GM12878 (cell line): Measurements from ENCODE around the gene MAP4. TPM values are rescaled to one million over a fixed set of nuclear protein-coding genes. Genes with fewer than 3 reads are reported as not detected.

ENCODE experiments used
- ATAC-seq: fragments of 200-7000 bp; cut with Tn5 transposase; 3 replicates; pipeline ENCODE4 v1.9.1; 2020; ENCODE audit warnings: mild to moderate bottlenecking, moderate library complexity
- BruUV-seq: library from RNA; stranded (reverse); fragments of 400-500 nt; replicated peaks from 2 replicates; lab custom pipeline; 2021; lab: Mats Ljungman, UMichigan
- CTCF ChIA-PET: fragments of 300-600 bp; sonication (Branson Sonifier 250); formaldehyde crosslinking; extraction: SDS; loops from one replicate; lab custom pipeline; 2021; ENCODE audit warnings: inconsistent platforms; lab: Yijun Ruan, JAX
- POLR2A ChIA-PET: fragments of 350-600 bp; formaldehyde crosslinking; extraction: SDS; loops from one replicate; lab custom pipeline; 2021; ENCODE audit warnings: inconsistent platforms; lab: Charles Lee
- RAD21 ChIA-PET: fragments of 300-600 bp; sonication (Branson Sonifier 250); formaldehyde crosslinking; loops from one replicate; lab custom pipeline; 2023; ENCODE audit warnings: antibody characterized with exemption; ENCODE audit not compliant: unreplicated experiment; lab: Charles Lee
- SMC1A ChIA-PET: fragments of 300-600 bp; sonication (Branson Sonifier 250); formaldehyde crosslinking; loops from one replicate; lab custom pipeline; 2023; ENCODE audit not compliant: unreplicated experiment, uncharacterized antibody; lab: Charles Lee
- DNase-seq: peaks from one replicate; pipeline ENCODE4 v3.0.0-alpha.2; 2011; ENCODE audit warnings: low read depth, low spot score
- FAIRE-seq: peaks from 3 replicates; lab custom pipeline; 2011; peaks lifted over from hg19 to GRCh38; lab: Jason Lieb, UNC
- H2AFZ ChIP-seq: 2 replicates; pipeline ENCODE4 v1.6.0; 2011; ENCODE audit warnings: low read depth, low read length, control low read depth; ENCODE audit not compliant: control insufficient read depth
- H3K27ac ChIP-seq: 2 replicates; pipeline ENCODE4 v1.5.1; 2011; ENCODE audit warnings: control low read depth; ENCODE audit not compliant: control insufficient read depth, insufficient read depth
- H3K27me3 ChIP-seq, 2 experiments: replicated peaks in 1 of 2; 2 replicates each; pipeline versions ENCODE4 v1.6.0 to v1.6.1; 2011; ENCODE audit warnings: low read length in 1 of 2; ENCODE audit not compliant: control insufficient read depth in 2 of 2, insufficient read depth in 2 of 2
- H3K36me3 ChIP-seq, 2 experiments: 2 replicates each; pipeline ENCODE4 v1.5.1; 2011; ENCODE audit warnings: low read length in 1 of 2; ENCODE audit not compliant: control insufficient read depth in 2 of 2, insufficient read depth in 2 of 2
- H3K4me1 ChIP-seq: 2 replicates; pipeline ENCODE4 v1.6.1; 2011; ENCODE audit warnings: mild to moderate bottlenecking, low read length, moderate library complexity, mixed read lengths; ENCODE audit not compliant: control insufficient read depth, insufficient read depth
- H3K4me2 ChIP-seq: 2 replicates; pipeline ENCODE4 v1.6.0; 2011; ENCODE audit warnings: control low read depth; ENCODE audit not compliant: control insufficient read depth, insufficient read depth
- H3K4me3 ChIP-seq: fragments of 200-600 bp; sonication (generic); 2 replicates; pipeline ENCODE4 v1.5.1; 2016
- H3K79me2 ChIP-seq: 2 replicates; pipeline ENCODE4 v1.6.0; 2011; ENCODE audit warnings: low read length; ENCODE audit not compliant: control insufficient read depth, insufficient read depth
- H3K9ac ChIP-seq: 2 replicates; pipeline ENCODE4 v1.8.0; 2011; ENCODE audit warnings: low read length, control low read depth, mixed read lengths; ENCODE audit not compliant: control insufficient read depth, insufficient read depth
- H3K9me3 ChIP-seq: replicated peaks from 3 replicates; pipeline ENCODE4 v1.5.1; 2011; ENCODE audit warnings: mild to moderate bottlenecking, low read length; ENCODE audit not compliant: control insufficient read depth, insufficient read depth
- H4K20me1 ChIP-seq: 2 replicates; pipeline ENCODE4 v1.6.0; 2011; ENCODE audit not compliant: control insufficient read depth, insufficient read depth
- GATAD2B ChIP-seq: fragments of 450-650 bp; conservative IDR thresholded peaks from 2 replicates; pipeline ENCODE4 v1.6.1; 2017; ENCODE audit warnings: low read depth, mild to moderate bottlenecking, moderate library complexity
- TARDBP ChIP-seq: IDR thresholded peaks from 2 replicates; pipeline ENCODE4 v1.6.1; 2016; ENCODE audit warnings: borderline replicate concordance
- ZNF207 ChIP-seq: fragments of 450-650 bp; IDR thresholded peaks from 2 replicates; pipeline ENCODE4 v1.6.1; 2014; ENCODE audit warnings: antibody characterized with exemption, mild to moderate bottlenecking, borderline replicate concordance
- WGBS: methylation state at CpG from one replicate; pipeline ENCODE4 v1.1.6; 2016; ENCODE audit warnings: low lambda C conversion rate; ENCODE audit not compliant: insufficient replicate concordance, insufficient coverage; ENCODE audit errors: missing lambda C conversion rate; 5-methylcytosine and 5-hydroxymethylcytosine counted together
- in situ Hi-C: fragments of 300-500 bp; cut with MboI; formaldehyde crosslinking; loops from 9 replicates; pipeline ENCODE4 v1.14.3; 2018; ENCODE audit warnings: mixed read lengths
- intact Hi-C: fragments of 100-400 bp; cut with micrococcal nuclease; formaldehyde crosslinking; loops from one replicate; pipeline ENCODE4 v1.14.2; 2022; ENCODE audit not compliant: unreplicated experiment
- polyA plus RNA-seq, 11 experiments: library from polyadenylated mRNA; depleted of rRNA in 4 of 11; unstranded in 6 of 11; stranded (reverse) in 5 of 11; fragments of >200 nt; fragmentation: Nextera tagmentation in 4 of 11; fragmentation: Illumina TruSeq in 1 of 11; extraction: Ambion mirVana in 4 of 11; extraction: Trizol in 1 of 11; gene quantifications; 1 replicate in 1 of 11; 2 replicates in 10 of 11; pipeline versions ENCODE4 v1.2.1 to v1.2.3, GENCODE V29; 2011 to 2016; ENCODE audit warnings: inconsistent platforms in 2 of 11, missing spikeins in 2 of 11, low read depth in 1 of 11
- total RNA-seq, 4 experiments: library from RNA; depleted of rRNA in 3 of 4; stranded (reverse); fragments of >200 nt in 3 of 4; fragmentation: Illumina TruSeq in 1 of 4; extraction: Trizol in 1 of 4; gene quantifications; 2 replicates each; pipeline versions ENCODE4 v1.2.1 to v1.2.3, GENCODE V29; 2013 to 2021
- TF ChIP-seq, protein P1 (sequence below): fragments of 450-650 bp; IDR thresholded peaks from 2 replicates; pipeline ENCODE4 v1.6.1; 2018; ENCODE audit warnings: borderline replicate concordance, mild to moderate bottlenecking; ENCODE audit not compliant: partially characterized antibody

Gene MAP4
- total and polyA plus RNA-seq, 10 of the 15 experiments (the other 5 are each of a cell fraction or from before 2014, with no cell fraction given): 22.2 to 145 (median 47.2) TPM

DNA sequence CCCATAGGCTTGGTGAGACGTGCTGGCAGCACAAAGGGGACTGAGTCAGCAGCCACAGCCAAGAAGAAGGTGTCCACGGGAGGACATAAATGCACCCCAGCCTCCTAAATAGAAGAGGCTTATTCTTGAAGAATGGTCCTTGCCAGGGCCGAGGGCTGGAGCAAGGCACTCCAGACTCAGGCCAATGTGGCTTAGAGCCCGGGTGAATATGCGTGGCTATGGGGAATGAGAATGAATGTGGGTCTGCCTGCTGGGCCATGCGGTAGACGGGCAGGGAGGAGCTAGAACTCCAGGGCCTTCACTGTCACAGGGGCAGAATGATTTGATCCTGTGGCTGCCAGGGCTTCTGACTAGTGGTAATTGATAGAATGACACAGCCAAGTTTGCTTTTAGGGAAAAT, 179.2 kb downstream of the MAP4 start:
- CTCF ChIA-PET: interaction anchor here (0.7 to 4.7 kb wide), 23 partner anchors 8 to 330 kb away, joined by 3 to 56 read pairs (median 5); no protein-coding TSS in a partner anchor
- intact Hi-C loops: loop anchor here (1.0 to 5.0 kb wide), 2 partner anchors 155 to 314 kb away; no protein-coding TSS in a partner anchor
- TF ChIP-seq, protein P1, sequence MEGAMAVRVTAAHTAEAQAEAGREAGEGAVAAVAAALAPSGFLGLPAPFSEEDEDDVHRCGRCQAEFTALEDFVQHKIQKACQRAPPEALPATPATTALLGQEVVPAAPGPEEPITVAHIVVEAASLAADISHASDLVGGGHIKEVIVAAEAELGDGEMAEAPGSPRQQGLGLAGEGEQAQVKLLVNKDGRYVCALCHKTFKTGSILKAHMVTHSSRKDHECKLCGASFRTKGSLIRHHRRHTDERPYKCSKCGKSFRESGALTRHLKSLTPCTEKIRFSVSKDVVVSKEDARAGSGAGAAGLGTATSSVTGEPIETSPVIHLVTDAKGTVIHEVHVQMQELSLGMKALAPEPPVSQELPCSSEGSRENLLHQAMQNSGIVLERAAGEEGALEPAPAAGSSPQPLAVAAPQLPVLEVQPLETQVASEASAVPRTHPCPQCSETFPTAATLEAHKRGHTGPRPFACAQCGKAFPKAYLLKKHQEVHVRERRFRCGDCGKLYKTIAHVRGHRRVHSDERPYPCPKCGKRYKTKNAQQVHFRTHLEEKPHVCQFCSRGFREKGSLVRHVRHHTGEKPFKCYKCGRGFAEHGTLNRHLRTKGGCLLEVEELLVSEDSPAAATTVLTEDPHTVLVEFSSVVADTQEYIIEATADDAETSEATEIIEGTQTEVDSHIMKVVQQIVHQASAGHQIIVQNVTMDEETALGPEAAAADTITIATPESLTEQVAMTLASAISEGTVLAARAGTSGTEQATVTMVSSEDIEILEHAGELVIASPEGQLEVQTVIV: no peak
- no peak for TF ChIP-seq ZNF207
- TF ChIP-seq GATAD2B: no peak
- no peak for TF ChIP-seq TARDBP
- TF ChIP-seq, all 136 proteins: peak for 0
- H3K27ac ChIP-seq: no peak overlapping the region
- H3K4me2 ChIP-seq: no peak overlapping the region
- no peak overlapping the region for H3K4me3 ChIP-seq
- H2AFZ ChIP-seq: no peak overlapping the region
- no peak overlapping the region for H3K9ac ChIP-seq
- in situ Hi-C loops: loop anchor here (5.0 to 10.0 kb wide), 2 partner anchors 158 to 315 kb away; no protein-coding TSS in a partner anchor
- no peaks in the 10 kb centered on the region for H3K27me3 ChIP-seq
- ChIA-PET SMC1A (interaction anchor here (0.7 to 3.8 kb wide), 6 partner anchors 23 to 315 kb away, joined by 3 to 20 read pairs (median 3); no protein-coding TSS in a partner anchor), RAD21 (interaction anchor here (0.6 to 4.6 kb wide), 6 partner anchors 12 to 314 kb away, joined by 3 to 27 read pairs (median 4); no protein-coding TSS in a partner anchor), POLR2A (interaction anchor here (0.6 kb wide), 1 partner anchor 145 kb away, joined by 3 read pairs; no protein-coding TSS in a partner anchor)
- FAIRE-seq (no peak), DNase-seq (no peak), ATAC-seq (no peak)
- 95% methylated on average over 7 of the region's 7 CpGs for WGBS
- H3K4me1 ChIP-seq: no peaks in the 10 kb centered on the region
- peaks cover 3% of the 10 kb centered on the region; the same call in 1 of the 2 replicates for H4K20me1 ChIP-seq
- peaks cover 27 to 28% of the 10 kb centered on the region in 2 experiments for H3K36me3 ChIP-seq
- no TSS peak for BruUV-seq
- no peaks in the 10 kb centered on the region for H3K9me3 ChIP-seq
- no peaks in the 10 kb centered on the region for H3K79me2 ChIP-seq
